Measurements from ENCODE around the gene SLC27A2.
"Not testable (repeated sequence)": the region's sequence is repeated elsewhere in the genome, so short reads cannot be mapped to it uniquely, and the experiment has no call there.

The SLC27A2 gene

GRCh38 chr15:50181969-50182218 lies at the start of gene SLC27A2:
SLC27A2 (plus strand) TSS chr15:50182196; CDS start chr15:50182428, 232 bp downstream.
- intact Hi-C loops (cut with DNase I) = no loop called here
- DNase-seq = peak in 3 of 42 donors; percentile 5 to 43 (median 18)

- DNase-seq; intact Hi-C loops (cut with DNase I): not testable (repeated sequence)
Measured at GRCh38 chr15:50132251-50132984, 49.6 kb upstream of the SLC27A2 start.

- intact Hi-C loops (cut with DNase I) = no loop called here
- DNase-seq = peak in 4 of 42 donors; percentile 13 to 59 (median 26)
Measured at GRCh38 chr15:50134524-50135024, 47.4 kb upstream of the SLC27A2 start.

- intact Hi-C loops (cut with DNase I) = no loop called here
- DNase-seq = no peak
Measured at GRCh38 chr15:50135031-50135551, 46.9 kb upstream of the SLC27A2 start.

GRCh38 chr15:50137330-50137761 lies 44.6 kb upstream of the SLC27A2 start:
- DNase-seq = peak in 1 of 42 donors; percentile 14
- intact Hi-C loops (cut with DNase I) = no loop called here

- intact Hi-C loops (cut with DNase I) = no loop called here
- no peak for DNase-seq
Measured at GRCh38 chr15:50137893-50138292, 44.1 kb upstream of the SLC27A2 start.

- intact Hi-C loops (cut with DNase I) = no loop called here
- DNase-seq = no peak
Measured at GRCh38 chr15:50138391-50138790, 43.6 kb upstream of the SLC27A2 start.

- peak in 7 of 42 donors; percentile 7 to 62 (median 27) for DNase-seq
Measured at GRCh38 chr15:50140098-50140497, 41.9 kb upstream of the SLC27A2 start.

GRCh38 chr15:50140983-50141382 lies 41.0 kb upstream of the SLC27A2 start:
- DNase-seq = no peak
- intact Hi-C loops (cut with DNase I) = loop anchor here (10.0 kb wide), 1 partner anchor 1276 kb away; no protein-coding TSS in a partner anchor

More at GRCh38 chr15:50140098-50140497, 41.9 kb upstream of the SLC27A2 start:
- intact Hi-C loops (cut with DNase I) = loop anchor here (10.0 kb wide), 1 partner anchor 1275 kb away; no protein-coding TSS in a partner anchor

GRCh38 chr15:50141856-50142255 lies 40.1 kb upstream of the SLC27A2 start:
- DNase-seq = no peak
- intact Hi-C loops (cut with DNase I) = loop anchor here (10.0 kb wide), 1 partner anchor 1277 kb away; no protein-coding TSS in a partner anchor

- DNase-seq = no peak
- intact Hi-C loops (cut with DNase I) = loop anchor here (10.0 kb wide), 1 partner anchor 1279 kb away; no protein-coding TSS in a partner anchor
Measured at GRCh38 chr15:50143255-50143860, 38.6 kb upstream of the SLC27A2 start.

- intact Hi-C loops (cut with DNase I) = loop anchor here (10.0 kb wide), 1 partner anchor 1280 kb away; no protein-coding TSS in a partner anchor
Measured at GRCh38 chr15:50144341-50145120, 37.5 kb upstream of the SLC27A2 start.

GRCh38 chr15:50145451-50145872 lies 36.5 kb upstream of the SLC27A2 start:
- intact Hi-C loops (cut with DNase I) = loop anchor here (10.0 kb wide), 1 partner anchor 1281 kb away; no protein-coding TSS in a partner anchor

More at GRCh38 chr15:50144341-50145120, 37.5 kb upstream of the SLC27A2 start:
- DNase-seq = no peak

GRCh38 chr15:50146632-50147031 lies 35.4 kb upstream of the SLC27A2 start:
- intact Hi-C loops (cut with DNase I) = loop anchor here (10.0 kb wide), 1 partner anchor 1282 kb away; no protein-coding TSS in a partner anchor

More at GRCh38 chr15:50145451-50145872, 36.5 kb upstream of the SLC27A2 start:
- DNase-seq = peak in 9 of 42 donors; percentile 9 to 42 (median 15)

GRCh38 chr15:50148362-50148963 lies 33.5 kb upstream of the SLC27A2 start:
- intact Hi-C loops (cut with DNase I) = loop anchor here (10.0 kb wide), 1 partner anchor 1284 kb away; no protein-coding TSS in a partner anchor
- no peak for DNase-seq

More at GRCh38 chr15:50146632-50147031, 35.4 kb upstream of the SLC27A2 start:
- no peak for DNase-seq

GRCh38 chr15:50149090-50149489 lies 32.9 kb upstream of the SLC27A2 start:
- intact Hi-C loops (cut with DNase I) = loop anchor here (10.0 kb wide), 1 partner anchor 1284 kb away; no protein-coding TSS in a partner anchor
- DNase-seq = no peak

- intact Hi-C loops (cut with DNase I) = no loop called here
- no peak for DNase-seq
Measured at GRCh38 chr15:50150349-50150748, 31.6 kb upstream of the SLC27A2 start.

- no peak for DNase-seq
- intact Hi-C loops (cut with DNase I) = no loop called here
Measured at GRCh38 chr15:50150851-50151250, 31.1 kb upstream of the SLC27A2 start.

Measured in head of caudate nucleus (tissue), 42 donors.